Body of pancreas (tissue), 4 donors: ENCODE data around the gene SOCS6. TPM values are rescaled to one million over a fixed set of nuclear protein-coding genes. Genes with fewer than 3 reads are reported as not detected.
"Not testable (repeated sequence)": the region's sequence is repeated elsewhere in the genome, so short reads cannot be mapped to it uniquely, and the experiment has no call there.

Source experiments
- ATAC-seq: fragments of 150-250 bp; one replicate; pipeline ENCODE4 v1.9.1; 2016
- DNase-seq, 4 donors: peaks; one replicate each; pipeline ENCODE4 v3.0.0-alpha.2; 2019
- H3K27ac ChIP-seq, 4 donors: fragments of 200-600 bp; sonication (generic); 1 replicate in 3 of 4; 2 replicates in 1 of 4; pipeline versions ENCODE4 v1.5.1 to v1.6.1; 2016 to 2019; ENCODE audit warnings: mild to moderate bottlenecking in 1 of 4, mixed read lengths in 1 of 4, moderate library complexity in 1 of 4
- H3K27me3 ChIP-seq, 2 donors: fragments of 200-600 bp; sonication (generic); one replicate each; pipeline ENCODE4 v1.6.0; 2016; ENCODE audit warnings: mild to moderate bottlenecking in 1 of 2
- H3K36me3 ChIP-seq, 2 donors: fragments of 200-600 bp; sonication (generic); replicated peaks in 1 of 2; 2 replicates each; pipeline ENCODE4 v1.5.1; 2016; ENCODE audit warnings: low read depth in 2 of 2; ENCODE audit not compliant: insufficient read depth in 1 of 2
- H3K4me1 ChIP-seq: fragments of 200-600 bp; sonication (generic); one replicate; pipeline ENCODE4 v1.6.0; 2016
- H3K4me3 ChIP-seq, 2 donors: fragments of 200-600 bp; sonication (generic); 1 replicate in 1 of 2; 2 replicates in 1 of 2; pipeline ENCODE4 v1.5.1; 2016 to 2019
- H3K9me3 ChIP-seq, 3 donors: fragments of 200-600 bp; sonication (generic); 1 replicate in 2 of 3; 2 replicates in 1 of 3; pipeline ENCODE4 v1.5.1; 2016
- POLR2A ChIP-seq, 3 donors: fragments of 450-650 bp; IDR thresholded peaks; one replicate each; pipeline ENCODE4 v1.6.1; 2016; ENCODE audit warnings: antibody characterized with exemption in 3 of 3, mild to moderate bottlenecking in 2 of 3
- WGBS, 2 donors: methylation state at CpG; one replicate each; pipeline ENCODE4 v1.1.5; 2017; 5-methylcytosine and 5-hydroxymethylcytosine counted together
- intact Hi-C: fragments of 100-400 bp; cut with DNase I; formaldehyde crosslinking; loops from one replicate; pipeline ENCODE4 v1.15.1; 2023
- total RNA-seq, 2 donors: library from RNA; depleted of rRNA; stranded (reverse); fragments of >200 nt; gene quantifications; one replicate each; pipeline ENCODE4 v1.1.0, GENCODE V29; 2016
- TF ChIP-seq, protein P1 (sequence below), 7 experiments: fragments of 450-650 bp in 4 of 7; fragments of 200-600 bp in 3 of 7; sonication (generic) in 3 of 7; IDR thresholded peaks; one replicate each; pipeline ENCODE4 v1.5.1; 2016 to 2019; ENCODE audit warnings: antibody characterized with exemption in 7 of 7

SOCS6 gene
- total RNA-seq, 2 donors from 2014 or later, result 7.3 to 17.9 TPM

GRCh38 chr18:70366670-70367069, 77.8 kb downstream of the SOCS6 start:
- no peak for DNase-seq
- Histone ChIP-seq H3K27ac (no peak overlapping the region), H3K4me1 (no peaks in the 10 kb centered on the region), H3K4me3 (no peak overlapping the region), H3K9me3 (no peaks in the 10 kb centered on the region), H3K36me3 (no peaks in the 10 kb centered on the region), H3K27me3 (no peaks in the 10 kb centered on the region)
- TF ChIP-seq, protein P1, sequence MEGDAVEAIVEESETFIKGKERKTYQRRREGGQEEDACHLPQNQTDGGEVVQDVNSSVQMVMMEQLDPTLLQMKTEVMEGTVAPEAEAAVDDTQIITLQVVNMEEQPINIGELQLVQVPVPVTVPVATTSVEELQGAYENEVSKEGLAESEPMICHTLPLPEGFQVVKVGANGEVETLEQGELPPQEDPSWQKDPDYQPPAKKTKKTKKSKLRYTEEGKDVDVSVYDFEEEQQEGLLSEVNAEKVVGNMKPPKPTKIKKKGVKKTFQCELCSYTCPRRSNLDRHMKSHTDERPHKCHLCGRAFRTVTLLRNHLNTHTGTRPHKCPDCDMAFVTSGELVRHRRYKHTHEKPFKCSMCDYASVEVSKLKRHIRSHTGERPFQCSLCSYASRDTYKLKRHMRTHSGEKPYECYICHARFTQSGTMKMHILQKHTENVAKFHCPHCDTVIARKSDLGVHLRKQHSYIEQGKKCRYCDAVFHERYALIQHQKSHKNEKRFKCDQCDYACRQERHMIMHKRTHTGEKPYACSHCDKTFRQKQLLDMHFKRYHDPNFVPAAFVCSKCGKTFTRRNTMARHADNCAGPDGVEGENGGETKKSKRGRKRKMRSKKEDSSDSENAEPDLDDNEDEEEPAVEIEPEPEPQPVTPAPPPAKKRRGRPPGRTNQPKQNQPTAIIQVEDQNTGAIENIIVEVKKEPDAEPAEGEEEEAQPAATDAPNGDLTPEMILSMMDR (IDR thresholded peaks at IDR 0.05), result no peak
- no peak for TF ChIP-seq POLR2A (IDR thresholded peaks at IDR 0.05)
- intact Hi-C loops, result no loop called here
- ATAC-seq, result no peak
- 75 to 87% methylated on average over 7 of the region's 7 CpGs for WGBS, 2 donors

- H3K27ac ChIP-seq, DNase-seq, H3K27me3 ChIP-seq, H3K4me3 ChIP-seq, H3K4me1 ChIP-seq, intact Hi-C loops, H3K36me3 ChIP-seq, H3K9me3 ChIP-seq, ATAC-seq: not testable (repeated sequence)
- 96 to 97% methylated on average over 3 of the region's 3 CpGs for WGBS, 2 donors
Observed at GRCh38 chr18:70367344-70367743, 78.5 kb downstream of the SOCS6 start.

- no peaks in the 10 kb centered on the region for H3K36me3 ChIP-seq
- H3K9me3 ChIP-seq, result no peaks in the 10 kb centered on the region
- 87% methylated on average over 1 of the region's 1 CpG for WGBS, 2 donors
- H3K27me3 ChIP-seq, result no peaks in the 10 kb centered on the region
- TF ChIP-seq, protein P1 (IDR thresholded peaks at IDR 0.05), result no peak
- TF ChIP-seq POLR2A (IDR thresholded peaks at IDR 0.05), result no peak
- DNase-seq (no peak), ATAC-seq (no peak)
- H3K27ac ChIP-seq, result no peak overlapping the region
- H3K4me1 ChIP-seq, result no peaks in the 10 kb centered on the region
- intact Hi-C loops, result no loop called here
- H3K4me3 ChIP-seq, result no peak overlapping the region
Observed at GRCh38 chr18:70368903-70369302, 80.1 kb downstream of the SOCS6 start.

DNA sequence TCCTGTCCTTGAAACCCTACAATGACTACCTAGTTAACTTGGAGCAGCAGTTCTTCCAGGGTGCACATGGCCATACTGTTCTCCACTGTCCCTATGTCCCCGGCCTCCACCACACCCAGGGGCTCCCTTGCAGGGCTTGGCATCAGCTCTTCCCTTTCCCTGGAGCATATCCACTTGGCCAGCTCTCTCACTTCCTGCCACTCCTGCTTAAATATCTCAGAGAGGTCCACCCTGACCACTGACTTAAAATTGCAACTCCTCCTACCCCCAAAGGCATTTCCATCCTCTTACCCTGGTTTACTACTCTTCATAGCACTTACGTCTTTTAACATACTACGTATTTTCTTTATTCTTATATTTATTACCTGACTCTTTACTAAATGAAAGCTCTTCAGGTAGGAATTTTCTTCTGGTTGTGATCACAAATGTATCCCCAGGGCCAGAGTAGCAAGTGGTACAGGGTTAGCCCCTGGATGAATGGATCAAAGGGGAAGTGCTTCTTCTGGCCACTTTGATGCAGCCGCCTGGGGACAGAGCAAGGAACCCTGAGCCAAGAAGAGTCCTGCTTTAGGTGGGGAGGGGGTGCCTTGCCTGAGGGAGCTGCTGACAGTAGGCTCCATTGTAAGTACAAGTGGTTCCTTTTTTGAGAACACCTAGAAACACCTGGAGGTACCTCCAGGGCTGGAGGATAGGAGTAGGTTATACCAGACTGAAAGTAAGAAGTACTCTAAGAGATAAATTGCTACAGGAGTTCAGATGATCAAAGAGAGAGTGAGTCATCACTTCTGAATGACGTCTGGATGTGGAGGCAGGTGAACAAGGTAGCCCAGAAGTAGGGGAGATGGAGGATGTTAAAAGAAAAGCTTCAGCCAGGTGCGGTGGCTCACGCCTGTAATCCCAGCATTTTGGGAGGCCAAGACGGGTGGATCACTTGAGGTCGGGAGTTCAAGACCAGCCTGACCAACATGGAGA, 82.2 kb downstream of the SOCS6 start:
- no peak overlapping the region for H3K4me3 ChIP-seq
- ATAC-seq (no peak), DNase-seq (no peak)
- no peaks in the 10 kb centered on the region for H3K36me3 ChIP-seq
- TF ChIP-seq, protein P1 (IDR thresholded peaks at IDR 0.05), result no peak
- no peak for TF ChIP-seq POLR2A (IDR thresholded peaks at IDR 0.05)
- no peaks in the 10 kb centered on the region for H3K27me3 ChIP-seq
- intact Hi-C loops, result no loop called here
- WGBS, 2 donors, result 81 to 89% methylated on average over 9 of the region's 9 CpGs
- peaks cover 1% of the 10 kb centered on the region for H3K4me1 ChIP-seq
- H3K9me3 ChIP-seq, result no peaks in the 10 kb centered on the region
- no peak overlapping the region for H3K27ac ChIP-seq

DNA sequence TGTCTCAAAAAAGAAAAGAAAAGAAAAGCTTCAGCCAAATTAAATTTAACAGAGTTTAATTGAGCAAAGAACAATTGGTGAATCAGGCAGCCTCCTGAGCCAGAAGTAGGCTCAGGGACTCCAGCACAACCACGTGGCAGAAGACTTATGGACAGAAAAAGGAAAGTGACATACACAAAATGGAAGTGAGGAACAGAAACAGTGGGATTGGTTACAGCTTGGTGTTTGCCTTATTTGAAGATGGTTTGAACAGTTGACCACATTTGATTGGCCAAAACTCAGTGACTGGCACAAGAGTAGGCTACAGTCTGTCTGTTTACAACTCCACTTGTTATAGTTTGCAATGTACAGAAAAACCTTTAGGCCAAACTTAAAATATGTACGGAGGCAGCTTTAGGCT, 83.1 kb downstream of the SOCS6 start:
- Histone ChIP-seq H3K4me1 (peaks cover 10% of the 10 kb centered on the region), H3K36me3 (no peaks in the 10 kb centered on the region), H3K4me3 (no peak overlapping the region), H3K9me3 (no peaks in the 10 kb centered on the region), H3K27ac (no peak overlapping the region), H3K27me3 (no peaks in the 10 kb centered on the region)
- no peak for DNase-seq
- ATAC-seq, result no peak
- no peak for TF ChIP-seq POLR2A (IDR thresholded peaks at IDR 0.05)
- TF ChIP-seq, protein P1 (IDR thresholded peaks at IDR 0.05), result no peak
- 76 to 87% methylated on average over 2 of the region's 2 CpGs for WGBS, 2 donors
- intact Hi-C loops, result no loop called here
